VCaP (cell line): ENCODE data around the gene OR51B5.
"Not testable (repeated sequence)": the region's sequence is repeated elsewhere in the genome, so short reads cannot be mapped to it uniquely, and the experiment has no call there.

Source experiments
- H3K27ac ChIP-seq: fragments of 450-650 bp; 2 replicates; pipeline ENCODE4 v1.5.1; 2017
- CTCF ChIP-seq: fragments of 450-650 bp; conservative IDR thresholded peaks from 2 replicates; pipeline ENCODE4 v1.5.1; 2017; ENCODE audit warnings: mild to moderate bottlenecking, moderate library complexity

Gene OR51B5

DNA sequence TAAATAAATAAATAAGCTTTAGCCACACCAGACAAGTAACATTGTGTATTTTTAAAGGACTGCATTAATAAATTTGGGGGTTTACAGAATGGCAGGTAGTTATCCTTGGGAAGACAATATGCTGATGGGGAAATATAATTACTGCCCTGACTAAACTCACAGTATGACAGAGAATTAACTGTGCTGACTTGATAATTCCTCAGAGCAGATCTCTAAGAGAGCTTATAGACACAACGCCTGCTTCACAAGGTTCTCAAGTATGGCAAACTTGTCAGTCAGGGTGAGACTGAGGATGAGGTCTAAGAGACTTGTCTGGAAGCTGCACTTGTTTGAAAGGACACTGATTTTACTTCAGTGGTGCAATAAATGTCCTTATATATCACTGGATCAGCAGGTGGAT, 44.9 kb downstream of the OR51B5 start:
- TF ChIP-seq CTCF, result no peak
- H3K27ac ChIP-seq, result no peak overlapping the region

- TF ChIP-seq CTCF, result no peak
- no peak overlapping the region for H3K27ac ChIP-seq
Observed at GRCh38 chr11:5297721-5298323, 45.5 kb downstream of the OR51B5 start.

- not testable (repeated sequence) for H3K27ac ChIP-seq
Observed at GRCh38 chr11:5294342-5294995, 48.9 kb downstream of the OR51B5 start.

- no peak for TF ChIP-seq CTCF
- no peak overlapping the region for H3K27ac ChIP-seq
Observed at GRCh38 chr11:5293028-5293427, 50.3 kb downstream of the OR51B5 start.
